HPDE6-E6E7 (cell line): Measurements from ENCODE around the gene CMTR1.

ENCODE experiments used
- DNase-seq: peaks from one replicate; pipeline ENCODE4 v3.0.0; 2011; ENCODE audit warnings: missing footprints; ENCODE audit errors: extremely low spot score

CMTR1 gene

DNA sequence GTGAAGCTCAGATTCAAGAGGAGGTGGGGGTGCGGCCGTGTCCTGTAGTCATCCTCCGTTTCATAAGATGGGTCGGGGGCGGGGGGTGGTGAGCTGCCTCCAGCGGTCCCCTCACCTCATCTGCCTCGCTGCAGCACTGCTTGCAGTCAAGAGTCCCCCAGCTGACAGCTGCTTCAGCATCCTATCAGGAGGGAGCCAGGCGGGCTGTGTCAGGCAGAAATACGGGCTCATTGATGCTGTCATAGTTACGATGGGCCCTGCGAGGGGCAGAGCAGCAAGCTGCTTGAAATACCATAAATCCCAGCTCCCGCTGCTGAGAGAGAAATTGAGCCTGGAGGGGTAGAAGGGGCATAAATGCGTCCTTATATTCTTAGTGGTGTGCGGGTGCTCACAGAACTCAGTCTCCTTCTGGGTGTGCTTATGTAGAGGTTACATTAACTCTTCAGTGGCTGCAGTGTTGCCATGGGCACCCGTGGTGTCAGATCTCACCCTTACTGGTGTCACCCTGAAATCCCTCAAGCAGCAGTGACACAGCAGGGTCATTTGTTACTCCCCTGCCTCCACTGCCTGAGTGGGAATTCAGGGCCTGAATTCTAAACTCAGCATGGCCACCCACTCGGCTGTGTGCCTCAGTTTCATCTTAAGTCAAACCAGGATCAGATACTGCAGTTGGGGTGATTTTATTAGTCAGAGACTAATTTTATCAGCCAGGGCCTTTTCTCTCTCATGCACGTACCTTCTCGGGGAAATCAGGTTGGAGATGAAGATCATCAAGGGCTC, 44.8 kb downstream of the CMTR1 start:
- no peak for DNase-seq

DNA sequence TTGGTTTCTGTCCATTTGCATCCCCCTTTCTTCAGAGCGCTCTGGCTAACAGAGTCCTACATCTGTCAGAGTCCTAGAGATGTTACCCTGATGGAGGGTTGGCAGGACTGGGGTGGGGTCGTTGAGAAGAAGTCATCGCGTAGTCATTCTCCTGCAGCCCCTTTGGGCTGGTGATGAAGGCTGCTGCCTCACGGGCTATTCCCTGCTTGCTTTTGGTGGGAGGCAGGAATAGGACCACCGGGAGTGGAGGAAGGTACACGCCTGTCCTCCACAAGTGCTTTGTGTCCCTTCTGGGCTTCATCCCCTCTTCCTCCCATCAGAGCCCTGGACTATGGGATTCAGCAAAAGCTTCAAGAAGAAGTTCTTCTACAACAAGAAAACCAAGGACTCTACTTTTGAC, 45.8 kb downstream of the CMTR1 start:
- no peak for DNase-seq

DNA sequence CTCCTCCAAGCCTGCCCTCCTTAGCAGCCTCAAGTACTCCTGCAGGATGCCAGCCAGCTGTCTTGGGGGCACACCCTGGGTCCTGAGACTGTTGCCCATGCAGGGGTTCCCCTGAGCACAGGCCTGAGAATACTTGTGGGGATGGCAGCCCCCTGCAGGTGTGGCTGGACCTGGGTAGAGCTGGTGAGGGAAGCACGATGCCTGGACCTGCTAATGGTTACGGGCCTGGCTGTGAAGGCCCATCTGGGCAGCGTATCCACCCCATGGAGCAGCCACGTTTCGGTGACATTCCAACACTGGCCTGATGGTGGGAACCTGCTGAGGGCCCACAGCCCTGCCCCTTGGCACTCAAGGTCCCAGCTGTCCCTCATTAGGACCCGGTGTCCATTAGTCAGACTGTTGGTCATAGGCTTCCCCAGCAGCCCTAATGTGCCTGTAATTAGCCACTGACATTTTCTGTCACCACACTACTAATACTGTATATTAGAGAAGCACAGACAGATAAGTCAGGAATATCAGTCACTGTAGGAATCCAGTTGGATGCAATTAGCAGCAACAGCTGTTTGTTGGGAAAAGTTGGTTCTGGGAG, 46.3 kb downstream of the CMTR1 start:
- DNase-seq: no peak

DNA sequence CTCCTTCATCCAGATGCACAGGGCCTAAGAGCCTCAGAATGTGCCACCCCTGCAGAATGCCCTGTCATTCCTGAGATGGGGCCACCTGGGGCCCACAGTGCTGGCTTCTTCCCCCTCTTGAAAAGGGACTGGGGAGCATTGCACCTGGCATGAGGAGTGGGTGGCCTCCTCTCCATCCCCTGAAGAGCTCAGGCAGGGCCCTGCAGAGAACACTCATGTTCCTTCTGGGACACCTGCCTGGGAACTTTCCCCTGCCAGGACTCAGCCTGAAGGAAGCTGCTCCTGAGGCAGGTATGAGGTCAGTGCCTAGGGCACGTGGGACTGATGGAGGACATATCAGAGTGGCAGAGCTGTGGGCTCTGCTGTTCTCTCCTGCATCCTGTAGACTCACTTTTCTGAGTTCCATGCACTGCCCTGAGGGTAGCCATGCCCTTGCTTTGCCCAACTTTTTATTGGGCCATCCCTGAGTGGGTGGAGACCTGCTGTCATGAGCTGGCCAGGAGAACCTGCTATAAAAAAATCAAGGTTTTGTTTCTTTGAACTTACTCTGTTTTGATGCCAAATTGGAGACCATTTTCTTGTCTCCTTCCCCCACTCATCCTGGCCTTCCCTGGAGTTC, 47.2 kb downstream of the CMTR1 start:
- DNase-seq: no peak

DNA sequence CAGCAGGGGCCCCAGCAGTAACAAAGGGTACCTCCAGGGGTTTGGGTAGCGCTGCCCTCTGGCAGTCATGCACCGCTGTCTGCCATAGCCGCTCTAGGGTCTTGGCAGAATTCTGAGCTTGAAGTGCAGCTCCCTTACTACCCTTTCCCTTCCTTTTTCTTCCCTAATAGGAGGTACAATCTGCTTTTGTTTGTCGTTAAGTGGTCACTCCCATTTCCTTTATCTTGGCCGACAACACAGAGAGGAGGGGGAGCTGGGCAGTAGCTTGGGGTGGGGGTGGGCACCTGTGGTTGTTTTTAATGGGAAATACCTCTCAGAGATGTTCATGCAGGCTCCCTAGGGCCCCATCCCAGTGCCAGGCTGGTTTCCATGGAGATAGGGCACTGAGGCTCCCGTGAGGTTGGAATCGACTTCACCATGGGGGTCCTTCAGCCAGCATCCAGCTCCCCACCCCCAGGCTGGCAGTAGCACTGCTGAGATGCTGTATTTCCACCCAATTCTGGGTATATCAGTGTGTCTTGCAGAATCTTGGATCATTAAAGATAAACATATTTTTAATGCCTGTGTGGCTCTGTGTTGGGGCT, 48.0 kb downstream of the CMTR1 start:
- DNase-seq: no peak

DNA sequence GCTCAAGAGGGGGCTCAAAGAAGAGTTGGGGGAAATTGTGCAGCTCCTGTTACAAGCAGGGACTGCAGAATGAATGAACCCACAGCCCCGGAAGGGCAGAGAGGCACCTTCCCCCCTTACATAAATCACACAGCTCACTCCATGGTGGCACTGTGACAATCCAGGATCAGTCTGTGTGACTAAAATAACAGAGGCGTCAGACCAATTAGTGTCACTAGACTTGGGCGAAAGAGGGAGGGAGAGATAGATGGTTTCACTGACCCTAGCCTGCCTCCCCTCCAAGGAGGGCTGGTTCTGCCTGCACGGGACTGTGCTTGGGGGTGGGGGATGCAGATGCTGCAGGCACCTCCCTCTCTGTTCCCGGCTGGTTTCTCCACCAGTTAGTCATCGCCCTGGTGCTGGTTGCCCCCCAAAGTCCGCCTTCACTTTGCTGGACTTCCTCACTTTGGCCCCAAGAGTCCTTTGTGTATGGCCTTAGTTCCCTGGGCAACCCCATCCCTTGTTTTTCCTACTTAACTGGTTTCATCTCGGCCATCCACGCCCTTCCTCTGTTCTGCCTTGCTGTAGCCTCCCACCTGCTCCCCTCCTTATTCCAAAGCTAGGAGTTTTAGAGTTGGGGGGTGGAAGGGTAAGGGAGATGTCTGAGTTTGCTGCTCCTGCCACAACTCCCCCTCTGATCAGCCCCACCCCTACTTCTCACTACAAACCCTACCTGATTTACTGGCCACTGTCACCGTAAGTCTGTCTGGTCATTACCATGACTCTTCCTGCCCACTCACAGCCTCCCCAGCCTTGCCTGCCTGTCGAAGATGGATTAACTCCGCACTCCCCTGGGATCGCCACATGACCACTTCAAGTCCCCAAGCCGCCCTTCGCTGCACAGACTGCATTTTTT, 48.9 kb downstream of the CMTR1 start:
- DNase-seq: no peak

DNA sequence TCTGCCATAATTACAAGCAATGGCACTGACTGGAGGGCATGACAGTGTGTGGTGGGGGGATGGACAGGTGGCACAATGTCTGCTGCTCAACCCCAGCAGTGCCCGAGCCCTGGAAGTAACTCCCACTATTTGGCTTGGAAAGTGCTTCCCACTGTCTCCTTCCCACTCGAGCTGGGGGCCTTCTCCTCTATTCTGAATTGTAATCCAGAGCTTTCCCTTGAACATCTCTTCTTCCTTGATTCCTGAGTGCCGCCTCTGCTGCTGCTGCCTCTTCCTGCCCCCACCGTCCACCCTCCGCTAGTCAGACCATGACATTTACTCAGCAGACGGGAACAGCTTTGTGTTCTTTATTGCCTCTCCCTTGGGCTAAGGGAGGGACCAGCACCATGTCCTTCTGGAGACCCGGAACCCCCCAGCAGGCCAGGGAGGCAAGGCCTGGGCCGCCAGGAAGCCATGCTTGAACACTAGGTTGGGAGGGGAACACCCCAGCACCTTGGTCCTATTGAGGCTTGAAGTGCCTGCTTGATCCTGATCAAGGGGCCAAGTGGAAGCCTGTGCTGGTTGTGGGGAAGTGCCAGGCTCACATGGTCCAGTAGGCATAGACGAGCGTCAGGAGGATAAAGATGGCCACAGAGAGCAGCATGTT, 49.7 kb downstream of the CMTR1 start:
- DNase-seq: no peak

DNA sequence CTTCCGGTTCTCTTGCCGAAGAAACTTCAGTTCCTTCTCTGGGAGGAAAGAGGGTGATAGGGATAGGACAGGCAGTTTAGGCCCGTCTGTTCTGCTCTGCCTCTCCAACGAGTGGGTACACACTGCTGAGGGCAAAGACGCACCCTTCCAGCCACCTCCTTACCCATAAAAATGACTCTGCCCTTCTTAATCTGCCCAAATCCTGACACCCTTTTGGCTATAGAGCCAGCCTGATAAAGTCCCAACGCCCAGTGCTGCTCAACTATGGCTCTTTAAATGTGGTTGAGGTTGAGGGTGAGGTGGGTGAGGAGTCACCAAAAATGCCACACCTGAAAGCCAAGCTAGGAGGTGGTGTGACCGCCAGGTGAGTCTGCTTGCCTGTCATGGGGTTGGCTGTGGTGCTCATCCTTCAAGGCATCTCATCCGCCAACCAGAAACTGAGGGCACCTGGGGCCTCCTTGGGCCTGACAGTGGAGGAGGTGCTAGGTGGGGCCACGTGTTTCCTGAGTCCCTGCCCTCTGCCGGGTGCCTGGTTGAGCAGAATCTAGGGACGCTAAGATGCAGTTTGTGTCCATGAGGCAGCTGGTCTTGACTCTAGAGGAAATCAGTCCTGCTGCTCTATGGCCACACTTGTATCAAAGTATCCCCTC, 50.4 kb downstream of the CMTR1 start:
- peak; percentile 28 for DNase-seq

DNA sequence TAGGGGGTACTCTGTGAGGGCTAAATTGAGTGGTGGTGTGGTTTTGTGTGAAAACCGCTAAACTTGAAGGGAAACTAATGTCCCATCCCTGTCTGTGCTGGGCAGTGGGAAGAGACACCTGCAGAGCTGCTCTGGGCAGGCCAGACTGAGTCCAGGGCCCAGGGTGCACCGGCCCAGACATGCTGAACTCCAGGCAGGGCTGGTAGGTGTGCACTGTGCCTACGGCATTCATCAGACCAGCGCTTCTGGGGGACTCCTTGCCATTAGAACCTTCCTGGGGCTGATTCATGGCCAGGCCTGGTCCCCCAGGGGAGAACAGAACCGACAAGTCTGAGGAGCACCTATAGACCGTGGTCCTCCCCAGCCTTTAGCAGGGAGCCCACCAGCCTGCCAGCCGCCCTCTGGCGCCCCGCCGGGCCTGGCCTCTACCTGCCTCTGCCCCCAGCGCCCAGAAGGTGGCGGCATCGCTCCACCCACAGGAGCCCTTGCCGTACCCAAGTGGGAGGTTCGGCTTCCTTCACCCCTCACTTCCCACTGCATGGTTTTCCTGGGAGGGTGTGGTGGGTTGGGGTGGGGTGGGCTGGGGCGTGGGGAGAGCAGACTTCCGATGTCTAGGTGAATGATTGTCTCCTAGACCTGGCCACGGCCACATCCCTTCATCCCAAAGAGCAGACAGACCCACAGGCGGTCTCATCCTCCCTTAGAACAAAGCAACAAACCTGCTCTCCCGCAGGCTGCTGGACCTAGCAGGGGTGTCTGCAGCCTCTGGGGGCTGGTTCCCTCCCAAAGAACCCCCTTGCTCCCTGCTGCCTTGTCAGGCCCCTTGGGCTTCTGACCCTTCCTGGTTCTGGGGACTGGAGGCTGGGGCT, 51.1 kb downstream of the CMTR1 start:
- peak; percentile 61 for DNase-seq

DNA sequence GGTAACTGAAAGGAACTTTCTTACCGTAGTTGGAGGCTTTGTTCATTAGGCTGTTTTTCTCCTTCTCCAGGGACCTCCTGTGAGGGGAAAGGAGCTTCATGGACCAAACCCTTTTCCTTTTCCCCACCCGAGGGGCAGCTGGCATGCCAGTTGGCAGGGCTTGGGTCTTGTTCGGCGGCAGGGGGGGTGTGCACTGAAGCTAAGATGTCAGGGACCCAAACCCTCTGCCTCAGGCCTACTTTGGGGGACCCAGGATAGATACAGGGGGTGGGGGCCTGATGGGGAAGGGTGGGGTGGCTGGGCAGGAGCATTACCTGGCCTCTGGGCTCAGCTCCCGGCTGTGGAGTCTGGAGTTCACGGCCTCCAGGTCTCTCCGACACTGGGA, 51.8 kb downstream of the CMTR1 start:
- no peak for DNase-seq

DNA sequence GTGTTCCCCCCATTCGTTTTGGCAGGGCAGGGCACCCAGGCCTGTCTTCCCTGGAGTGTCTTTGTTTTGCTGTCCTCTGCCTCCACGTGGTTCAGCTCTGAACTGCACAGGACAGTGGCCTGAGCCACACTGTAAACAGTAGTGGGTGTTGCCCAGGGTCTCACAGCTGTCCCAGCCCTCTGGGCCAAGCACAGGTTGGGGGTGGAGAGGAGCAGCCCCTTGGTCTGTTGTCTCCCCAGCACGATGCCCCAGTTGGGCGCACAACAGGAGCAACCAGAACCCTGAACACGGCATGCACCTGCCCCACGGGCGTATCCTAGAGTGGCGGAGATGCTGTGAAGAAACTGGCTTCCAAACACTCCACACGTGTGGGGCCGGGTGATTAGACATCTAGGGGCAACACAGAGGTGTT, 52.3 kb downstream of the CMTR1 start:
- DNase-seq: no peak

DNA sequence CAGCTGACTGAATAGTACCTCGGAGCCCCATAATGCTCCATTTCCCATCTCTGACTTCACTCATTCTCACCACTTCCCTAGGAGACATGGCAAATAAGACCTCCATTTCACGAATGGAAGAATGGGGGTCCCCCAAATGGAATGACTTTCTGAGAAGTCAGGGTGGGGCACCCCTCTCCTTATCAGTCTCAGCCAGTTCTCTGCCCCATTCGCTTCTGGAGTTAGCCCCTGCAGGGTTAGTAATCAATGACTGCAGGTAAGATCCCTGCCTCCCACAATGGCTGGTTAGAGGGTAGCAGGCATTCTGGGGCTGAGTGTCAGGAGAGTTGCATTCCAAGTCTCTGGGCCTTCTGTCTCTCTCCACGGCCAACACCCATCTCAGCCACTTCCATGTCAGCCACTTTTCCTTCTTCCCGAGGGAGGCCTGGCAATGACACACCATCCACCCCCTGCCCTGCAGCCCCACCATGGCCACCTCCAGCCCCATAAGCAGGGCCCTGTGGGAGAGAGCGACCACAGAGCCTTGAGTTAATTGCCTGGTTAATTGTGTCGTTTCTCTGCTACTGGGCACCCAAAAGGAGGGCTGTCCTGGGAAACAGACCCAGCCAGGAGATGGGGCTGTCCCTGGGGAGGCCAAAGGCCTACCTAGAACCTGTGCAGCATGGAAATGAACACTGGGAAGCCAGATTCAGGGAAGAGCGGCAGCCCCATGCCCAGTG, 53.3 kb downstream of the CMTR1 start:
- DNase-seq: no peak

DNA sequence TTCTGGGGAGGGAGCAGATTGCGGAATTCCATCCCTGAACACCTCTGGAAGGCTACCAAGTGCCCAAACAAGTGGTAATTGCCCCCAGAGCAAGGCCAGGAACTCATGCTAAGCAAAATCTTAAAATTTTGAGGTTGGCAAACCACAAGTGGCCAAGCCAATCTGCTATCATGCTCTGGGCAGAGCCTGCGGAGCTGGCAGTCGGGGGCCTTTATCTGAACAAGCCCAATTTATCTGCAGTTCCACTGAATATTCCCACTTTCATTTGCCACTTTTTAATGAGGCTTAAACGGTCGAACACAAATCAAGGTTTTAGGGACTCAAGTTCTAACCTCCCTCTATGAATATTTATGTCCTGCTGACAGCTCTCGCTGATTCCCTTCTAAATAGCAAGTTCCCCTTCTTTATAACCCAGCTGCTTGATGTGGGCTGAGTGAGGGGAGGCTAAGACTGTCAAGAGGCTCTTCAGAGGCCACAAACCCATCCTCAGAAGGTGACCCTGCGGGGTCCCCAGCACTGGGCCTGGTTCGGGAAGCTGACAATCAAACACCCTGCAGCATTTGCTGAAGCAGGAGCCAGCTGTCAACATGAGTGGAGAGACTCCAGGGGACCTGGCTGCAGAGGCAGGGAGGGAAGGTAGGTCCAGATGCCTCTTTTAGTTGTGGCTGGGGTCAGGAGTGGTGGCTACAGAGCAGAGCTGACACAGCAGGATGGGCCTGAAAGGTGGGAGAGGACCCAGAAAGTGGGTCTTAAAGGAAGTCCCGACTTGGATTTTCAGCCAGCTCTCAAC, 54.8 kb downstream of the CMTR1 start:
- DNase-seq: no peak

DNA sequence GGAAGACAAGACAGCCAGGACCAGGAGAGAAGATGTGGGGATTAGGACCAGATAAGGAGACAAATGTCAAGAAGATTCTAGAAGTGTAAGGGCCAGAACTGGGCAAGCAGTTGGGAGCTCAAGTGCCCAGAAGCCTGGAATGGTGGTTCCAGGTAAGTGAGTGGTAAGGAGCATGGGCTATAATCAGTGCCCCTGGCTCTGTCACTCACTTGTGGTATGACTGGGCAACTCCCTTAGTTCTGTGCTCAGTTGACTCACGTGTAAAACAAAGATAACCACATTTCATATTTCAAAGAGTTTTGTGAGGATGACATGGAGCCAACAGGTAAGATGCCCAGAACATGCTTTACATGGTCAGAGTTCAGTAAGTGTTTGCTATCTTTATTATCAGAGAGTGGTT, 55.5 kb downstream of the CMTR1 start:
- DNase-seq: no peak

DNA sequence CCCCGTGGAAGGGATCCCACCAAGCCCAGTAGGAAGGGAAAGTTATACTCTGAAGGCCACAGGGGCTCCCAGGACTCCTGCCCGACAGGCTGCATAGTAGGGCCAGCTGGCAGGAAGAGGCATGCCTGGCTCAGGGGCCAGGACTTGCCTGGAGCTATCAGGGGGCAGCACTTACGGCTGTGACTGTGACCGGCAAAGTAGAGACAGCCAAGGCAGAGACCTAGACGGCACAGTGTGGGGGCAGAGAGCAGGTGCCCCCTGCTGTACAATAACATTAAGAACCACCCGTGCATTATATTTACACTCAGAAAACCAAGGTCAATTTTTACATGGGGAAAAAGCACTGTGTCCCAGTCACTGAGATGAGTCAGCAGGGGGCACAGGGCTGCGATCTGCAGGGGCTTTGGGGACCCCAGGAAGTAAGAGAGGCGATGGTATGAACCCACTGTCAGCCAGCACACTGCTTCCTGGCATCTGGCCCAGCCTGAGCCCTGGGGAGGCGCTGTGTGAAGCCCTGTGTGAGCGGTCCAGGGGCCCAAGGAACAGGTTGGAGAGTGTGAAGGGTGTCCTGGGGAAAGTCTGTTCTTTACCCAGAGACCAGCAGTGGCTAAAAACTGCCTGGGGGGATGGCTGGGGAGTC, 56.8 kb downstream of the CMTR1 start:
- no peak for DNase-seq

DNA sequence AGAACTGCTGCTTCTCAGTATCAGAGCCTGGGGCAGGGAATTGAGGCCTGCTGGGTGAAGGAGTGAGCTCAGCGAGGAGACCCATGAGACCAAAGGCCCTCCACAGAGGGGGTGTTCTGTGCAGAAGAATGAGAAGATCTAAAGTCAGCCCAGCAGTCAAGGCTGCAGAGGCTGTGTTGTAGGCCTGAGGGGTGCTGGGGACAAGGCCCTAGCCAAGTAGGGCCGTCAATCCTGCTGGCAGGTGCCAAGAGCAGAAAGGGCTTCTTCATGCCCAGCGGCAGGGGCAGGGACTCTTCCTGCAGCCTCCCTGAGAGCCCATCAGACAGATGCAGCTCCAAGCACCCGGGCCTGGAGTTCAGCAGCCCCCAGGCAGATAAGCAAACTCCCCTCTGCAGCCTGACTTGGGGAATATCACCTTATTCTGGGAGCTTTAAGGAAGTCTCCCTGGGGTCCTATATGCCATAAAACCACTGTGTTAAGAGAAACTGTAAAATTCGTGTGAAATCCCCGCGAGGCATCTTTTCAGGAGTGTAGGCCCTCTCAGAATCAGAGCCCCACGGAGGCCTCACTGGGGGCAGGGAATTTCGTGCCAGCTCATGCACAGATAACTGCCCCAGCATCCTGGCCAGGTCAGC, 57.6 kb downstream of the CMTR1 start:
- DNase-seq: no peak

DNA sequence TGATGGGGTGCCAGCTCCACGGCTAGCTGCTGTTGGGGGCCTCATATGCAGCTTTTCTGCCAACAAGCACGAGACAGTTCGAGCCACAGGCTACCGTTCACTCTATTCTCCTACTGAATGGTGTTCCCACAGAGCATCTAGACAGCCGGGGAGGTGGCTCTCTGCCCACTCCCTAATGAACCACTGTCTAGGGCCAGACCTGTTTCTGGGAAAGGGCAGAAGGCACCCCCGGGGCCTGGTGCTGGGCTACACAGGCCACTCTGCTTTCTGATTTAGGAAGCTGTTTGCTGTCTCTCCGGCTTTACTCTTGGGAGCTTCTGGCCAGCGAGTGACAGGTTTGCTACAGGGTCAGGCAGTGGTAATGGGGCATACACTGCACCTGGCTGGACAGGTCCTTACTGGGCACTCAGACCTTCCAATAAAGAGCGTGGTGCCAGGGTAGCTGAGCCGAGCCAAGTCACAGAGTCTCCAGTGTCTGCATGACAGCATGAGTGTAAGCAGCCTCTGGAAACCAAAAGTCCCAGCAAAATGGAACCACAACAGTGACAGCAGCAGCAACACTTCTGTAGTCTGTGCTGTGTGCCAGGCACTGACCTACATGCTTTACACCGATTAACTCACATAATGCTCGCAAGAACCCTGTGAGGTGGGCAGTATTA, 58.3 kb downstream of the CMTR1 start:
- DNase-seq: no peak
